CD14-positive monocyte (primary cell): ENCODE data around the gene PDLIM5. TPM values are rescaled to one million over a fixed set of nuclear protein-coding genes. Genes with fewer than 3 reads are reported as not detected.

ENCODE experiments used
- DNase-seq, 3 donors: peaks; one replicate each; pipeline ENCODE4 v3.0.0-alpha.2; 2011 to 2022
- H2AFZ ChIP-seq: 2 replicates; pipeline ENCODE4 v1.6.0; 2012; ENCODE audit warnings: mild to moderate bottlenecking, low read depth, low read length, inconsistent platforms; ENCODE audit not compliant: insufficient read depth, poor library complexity, severe bottlenecking
- H3K27ac ChIP-seq, 2 donors: 1 replicate in 1 of 2; 2 replicates in 1 of 2; pipeline ENCODE4 v1.5.1; 2012 to 2013; ENCODE audit warnings: low read length in 2 of 2, control low read depth in 1 of 2, inconsistent platforms in 1 of 2, low read depth in 1 of 2, mild to moderate bottlenecking in 1 of 2
- H3K27me3 ChIP-seq, 2 donors: one replicate each; pipeline versions ENCODE4 v1.6.0 to v1.6.1; 2011 to 2013; ENCODE audit warnings: low read length in 2 of 2; ENCODE audit not compliant: control insufficient read depth in 2 of 2, insufficient read depth in 2 of 2
- H3K36me3 ChIP-seq, 2 donors: replicated peaks in 1 of 2; 1 replicate in 1 of 2; 2 replicates in 1 of 2; pipeline versions ENCODE4 v1.5.1 to v1.6.1; 2012 to 2013; ENCODE audit warnings: low read length in 2 of 2, control low read depth in 1 of 2, inconsistent platforms in 1 of 2, mild to moderate bottlenecking in 1 of 2; ENCODE audit not compliant: insufficient read depth in 2 of 2, control insufficient read depth in 1 of 2
- H3K4me1 ChIP-seq, 2 donors: 1 replicate in 1 of 2; 2 replicates in 1 of 2; pipeline versions ENCODE4 v1.5.1 to v1.6.1; 2012 to 2013; ENCODE audit warnings: low read length in 2 of 2, control low read depth in 1 of 2, inconsistent platforms in 1 of 2, mild to moderate bottlenecking in 1 of 2, moderate library complexity in 1 of 2; ENCODE audit not compliant: insufficient read depth in 2 of 2, control insufficient read depth in 1 of 2
- H3K4me2 ChIP-seq: replicated peaks from 2 replicates; pipeline ENCODE3; 2012; ENCODE audit warnings: low read length, moderate library complexity, mild to moderate bottlenecking; ENCODE audit not compliant: poor library complexity, severe bottlenecking; ENCODE audit errors: extremely low read depth
- H3K4me3 ChIP-seq, 3 experiments: fragments of 200-600 bp in 1 of 3; sonication (generic) in 1 of 3; replicated peaks in 1 of 3; 1 replicate in 2 of 3; 2 replicates in 1 of 3; pipeline ENCODE4 v1.5.1; 2011 to 2013; ENCODE audit warnings: low read length in 3 of 3, mild to moderate bottlenecking in 3 of 3, control low read depth in 2 of 3, low read depth in 2 of 3, inconsistent platforms in 1 of 3, moderate library complexity in 1 of 3
- H3K79me2 ChIP-seq: 2 replicates; pipeline ENCODE4 v1.6.0; 2012; ENCODE audit warnings: mild to moderate bottlenecking, control low read depth, inconsistent platforms, low read length, moderate library complexity; ENCODE audit not compliant: insufficient read depth
- H3K9ac ChIP-seq: 2 replicates; pipeline ENCODE4 v1.6.0; 2017; ENCODE audit warnings: low read length, mild to moderate bottlenecking; ENCODE audit not compliant: insufficient read depth, poor library complexity, severe bottlenecking
- H3K9me3 ChIP-seq, 2 donors: replicated peaks in 1 of 2; 1 replicate in 1 of 2; 2 replicates in 1 of 2; pipeline versions ENCODE4 v1.5.1 to v1.6.1; 2012 to 2013; ENCODE audit warnings: low read length in 2 of 2, control low read depth in 1 of 2; ENCODE audit not compliant: control insufficient read depth in 1 of 2, insufficient read depth in 1 of 2
- H4K20me1 ChIP-seq: 2 replicates; pipeline ENCODE4 v1.6.0; 2012; ENCODE audit warnings: mild to moderate bottlenecking, low read length, control low read depth, moderate library complexity; ENCODE audit not compliant: insufficient read depth
- H3K27ac Mint-ChIP-seq, 7 donors: one replicate each; pipeline ENCODE4 v1.8.0; 2020; ENCODE audit warnings: mild to moderate bottlenecking in 7 of 7, mixed read lengths in 7 of 7, moderate library complexity in 6 of 7, inconsistent platforms in 2 of 7
- H3K27me3 Mint-ChIP-seq, 3 donors: one replicate each; pipeline ENCODE4 v1.8.0; 2021 to 2022; ENCODE audit warnings: low read depth in 3 of 3, mild to moderate bottlenecking in 3 of 3, mixed read lengths in 3 of 3, moderate library complexity in 3 of 3, inconsistent platforms in 1 of 3
- H3K36me3 Mint-ChIP-seq, 2 donors: one replicate each; pipeline ENCODE4 v1.8.0; 2020; ENCODE audit warnings: mixed read lengths in 2 of 2, inconsistent platforms in 1 of 2, mild to moderate bottlenecking in 1 of 2
- H3K4me1 Mint-ChIP-seq: one replicate; pipeline ENCODE4 v1.8.0; 2020; ENCODE audit warnings: mild to moderate bottlenecking, mixed read lengths
- H3K4me3 Mint-ChIP-seq, 2 donors: one replicate each; pipeline ENCODE4 v1.8.0; 2020; ENCODE audit warnings: mild to moderate bottlenecking in 2 of 2, mixed read lengths in 2 of 2, moderate library complexity in 1 of 2
- H3K9me3 Mint-ChIP-seq, 7 donors: one replicate each; pipeline ENCODE4 v1.8.0; 2020 to 2022; ENCODE audit warnings: mixed read lengths in 7 of 7, mild to moderate bottlenecking in 6 of 7, moderate library complexity in 6 of 7, inconsistent platforms in 2 of 7
- CTCF ChIP-seq: fragments of 200-600 bp; IDR thresholded peaks from one replicate; pipeline ENCODE4 v1.8.0; 2022; ENCODE audit warnings: antibody characterized with exemption, mild to moderate bottlenecking
- WGBS: methylation state at CpG from one replicate; pipeline ENCODE4 v1.1.5; 2013; ENCODE audit warnings: missing lambda C conversion rate; ENCODE audit not compliant: insufficient coverage; 5-methylcytosine and 5-hydroxymethylcytosine counted together
- intact Hi-C, 2 donors: fragments of 100-400 bp; cut with micrococcal nuclease; formaldehyde crosslinking; loops; one replicate each; pipeline versions ENCODE4 v1.15.0 to v1.15.1; 2023
- polyA plus RNA-seq, 3 donors: library from polyadenylated mRNA; depleted of rRNA in 1 of 3; unstranded in 2 of 3; stranded (reverse) in 1 of 3; fragments of 300-500 nt in 2 of 3; fragments of >200 nt in 1 of 3; fragmentation: Illumina TruSeq in 2 of 3; gene quantifications; 1 replicate in 2 of 3; 2 replicates in 1 of 3; pipeline ENCODE4 v1.2.3, GENCODE V29; 2012 to 2021

Gene PDLIM5
- polyA plus RNA-seq, 3 donors: 75.3 to 105 (median 80.9) TPM

- Mint-ChIP-seq H3K4me1 (no peaks in the 10 kb centered on the region), H3K4me3 (no peak overlapping the region), H3K27ac (no peak overlapping the region), H3K36me3 (peaks cover 15 to 27% of the 10 kb centered on the region in 2 donors), H3K27me3 (no peaks in the 10 kb centered on the region), H3K9me3 (no peaks in the 10 kb centered on the region)
- Histone ChIP-seq H3K79me2 (no peaks in the 10 kb centered on the region), H3K27ac (no peak overlapping the region), H2AFZ (no peak overlapping the region), H3K36me3 (no peaks in the 10 kb centered on the region), H3K4me2 (no peak overlapping the region), H3K4me3 (no peak overlapping the region), H3K27me3 (no peaks in the 10 kb centered on the region), H3K9me3 (no peaks in the 10 kb centered on the region), H3K9ac (no peak overlapping the region), H4K20me1 (peaks cover 4% of the 10 kb centered on the region), H3K4me1 (no peaks in the 10 kb centered on the region)
- intact Hi-C loops: no loop called here
- no peak for DNase-seq
- no peak for TF ChIP-seq CTCF
- WGBS: no CpG with 5 or more reads among the region's 2 CpGs
Measured at GRCh38 chr4:94629837-94630236, 178.1 kb downstream of the PDLIM5 start.

GRCh38 chr4:94634271-94634670 is 182.5 kb downstream of the PDLIM5 start:
- Mint-ChIP-seq H3K27me3 (no peaks in the 10 kb centered on the region), H3K9me3 (no peaks in the 10 kb centered on the region), H3K4me3 (no peak overlapping the region), H3K27ac (no peak overlapping the region), H3K36me3 (peaks cover 24 to 25% of the 10 kb centered on the region in 2 donors), H3K4me1 (peaks cover 4% of the 10 kb centered on the region)
- Histone ChIP-seq H3K4me3 (no peak overlapping the region), H3K9me3 (no peaks in the 10 kb centered on the region), H4K20me1 (no peaks in the 10 kb centered on the region), H3K27ac (no peak overlapping the region), H3K4me2 (no peak overlapping the region), H3K4me1 (no peaks in the 10 kb centered on the region), H3K27me3 (no peaks in the 10 kb centered on the region), H3K9ac (no peak overlapping the region), H3K79me2 (no peaks in the 10 kb centered on the region), H3K36me3 (no peaks in the 10 kb centered on the region), H2AFZ (no peak overlapping the region)
- intact Hi-C loops: no loop called here
- no peak for DNase-seq
- WGBS: no CpG with 5 or more reads among the region's 2 CpGs
- no peak for TF ChIP-seq CTCF
